ENCODE data around the gene VIM.

The VIM gene

DNA sequence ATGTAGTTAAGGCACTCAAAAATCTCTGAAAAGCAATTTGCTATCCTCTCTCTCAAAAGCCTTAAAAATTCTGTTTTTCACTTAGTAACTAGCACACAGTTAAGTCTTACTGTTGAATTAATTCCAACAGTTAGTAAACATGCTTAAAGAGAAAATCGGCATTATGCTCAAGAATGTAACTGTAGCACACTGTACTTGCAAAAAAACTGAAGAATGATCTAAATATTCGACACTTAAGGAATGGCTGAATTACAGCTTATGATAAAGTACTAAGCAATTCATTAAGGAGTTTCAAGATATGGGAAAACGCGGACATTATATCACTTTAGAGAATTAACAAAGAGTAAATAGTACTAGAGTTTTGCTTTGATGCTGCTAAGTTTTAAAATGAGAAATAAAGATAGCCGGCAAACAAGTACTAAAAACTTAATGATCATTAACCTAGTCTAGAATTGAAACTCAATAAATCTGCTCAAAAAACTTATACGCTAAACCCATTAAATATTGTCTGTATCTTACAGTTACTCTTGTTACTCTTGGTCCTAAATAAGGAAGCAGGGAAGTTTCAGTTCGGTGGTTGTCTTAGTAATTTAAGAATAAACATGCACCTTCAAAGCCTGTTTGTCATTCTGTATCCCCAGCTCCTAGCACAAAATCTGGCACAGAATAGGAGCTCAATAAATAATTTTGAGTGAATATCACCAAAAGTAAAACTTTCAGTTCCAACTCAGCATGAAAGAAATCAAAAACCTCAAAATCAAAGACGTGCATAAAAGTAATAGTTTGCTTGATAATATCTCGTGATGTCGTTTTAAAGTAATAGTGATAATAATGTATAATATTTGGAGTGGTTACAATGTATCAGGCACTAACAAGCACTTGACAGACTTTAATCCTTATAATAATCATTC lies 27.8 kb upstream of the VIM start:
- TF ChIP-seq CTCF (conservative IDR thresholded peaks at IDR 0.05; ENCODE audit: low read depth, low read length): no peak
- DNase-seq (ENCODE audit: low read depth): peak; percentile 36

DNA sequence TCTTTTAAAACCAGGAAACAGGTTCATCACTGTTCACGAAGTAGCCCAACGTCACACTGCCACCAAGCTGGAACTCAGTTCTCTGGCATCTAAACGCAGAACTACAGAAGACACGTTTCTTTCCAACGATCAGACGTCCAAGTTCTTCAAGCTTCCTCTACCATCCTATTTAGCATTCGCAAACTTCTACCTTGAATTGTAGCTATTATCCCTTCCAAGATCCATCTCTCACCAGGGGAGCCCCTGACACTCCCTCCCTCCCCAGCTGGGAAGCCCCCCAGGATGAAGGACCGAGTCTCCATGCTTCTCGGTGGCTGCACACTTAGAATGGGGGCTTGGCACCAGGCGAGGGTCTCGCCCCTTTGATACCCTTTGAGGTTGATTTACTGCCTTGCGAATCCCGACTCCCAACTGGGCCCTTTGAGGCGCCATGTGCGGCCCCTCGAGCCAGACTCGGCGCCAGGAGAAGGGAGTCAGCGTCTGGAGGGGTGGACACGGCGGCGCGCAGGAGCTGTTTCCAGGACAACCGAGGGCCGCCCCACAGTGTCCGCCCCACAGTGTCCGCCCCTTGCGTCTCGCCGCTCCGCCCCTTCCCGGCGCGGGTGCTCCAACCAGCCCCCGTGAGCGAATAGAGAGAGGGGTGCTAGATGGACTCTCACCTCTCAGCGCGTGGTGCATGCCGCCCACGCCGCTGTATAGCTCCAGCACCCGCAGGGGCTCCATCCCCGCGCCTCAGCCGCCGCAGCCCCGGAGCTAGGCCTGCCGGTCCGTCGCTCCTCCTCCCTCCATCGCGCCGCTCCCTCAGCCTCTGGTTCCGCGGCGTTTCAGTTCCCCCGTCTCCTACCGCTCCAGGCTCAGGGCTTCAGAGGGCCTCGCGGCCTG lies 26.9 kb upstream of the VIM start, which contains the start of gene TRDMT1:
Gene TRDMT1 (minus strand): TSS at position 761 of the 882 bp plus-strand sequence. CDS start 38 bp downstream, at position 723.
- H3K4me3 ChIP-seq (ENCODE audit: low read depth, low read length): peak within 1 kb of the TSS; percentile 76
- peak; percentile 94 for DNase-seq (ENCODE audit: low read depth)
- peak; percentile 18 for TF ChIP-seq CTCF (conservative IDR thresholded peaks at IDR 0.05; ENCODE audit: low read depth, low read length)

More for the DNA sequence above, 27.8 kb upstream of the VIM start:
- peak overlapping the region; percentile 76 for H3K4me3 ChIP-seq (ENCODE audit: low read depth, low read length)

- no peak for TF ChIP-seq CTCF (conservative IDR thresholded peaks at IDR 0.05; ENCODE audit: low read depth, low read length)
- peak; percentile 19 for DNase-seq (ENCODE audit: low read depth)
- peak overlapping the region; percentile 76 for H3K4me3 ChIP-seq (ENCODE audit: low read depth, low read length)
Observed at GRCh38 chr10:17201794-17202116, 26.3 kb upstream of the VIM start.

DNA sequence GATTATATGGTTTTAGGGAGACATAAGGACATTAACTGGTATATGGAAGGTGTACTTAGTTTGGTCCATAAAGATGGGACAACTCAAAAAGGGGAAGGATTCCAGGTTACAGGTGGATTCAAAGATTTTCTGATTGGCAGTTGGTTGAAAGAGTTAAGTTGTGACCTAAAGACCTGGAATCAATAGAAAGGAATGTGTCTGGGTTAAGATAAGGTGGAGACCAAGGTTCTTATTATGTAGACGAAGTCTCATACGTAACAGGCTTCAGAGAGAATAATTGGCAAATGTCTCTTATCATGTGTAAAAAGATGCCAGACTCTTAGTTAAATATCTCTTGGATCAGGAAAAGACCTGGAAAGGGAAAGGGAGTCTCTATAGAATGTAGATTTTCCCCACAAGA lies 25.5 kb upstream of the VIM start:
- TF ChIP-seq CTCF (conservative IDR thresholded peaks at IDR 0.05; ENCODE audit: low read depth, low read length): no peak
- no peak for DNase-seq (ENCODE audit: low read depth)
- no peak overlapping the region for H3K4me3 ChIP-seq (ENCODE audit: low read depth, low read length)

DNA sequence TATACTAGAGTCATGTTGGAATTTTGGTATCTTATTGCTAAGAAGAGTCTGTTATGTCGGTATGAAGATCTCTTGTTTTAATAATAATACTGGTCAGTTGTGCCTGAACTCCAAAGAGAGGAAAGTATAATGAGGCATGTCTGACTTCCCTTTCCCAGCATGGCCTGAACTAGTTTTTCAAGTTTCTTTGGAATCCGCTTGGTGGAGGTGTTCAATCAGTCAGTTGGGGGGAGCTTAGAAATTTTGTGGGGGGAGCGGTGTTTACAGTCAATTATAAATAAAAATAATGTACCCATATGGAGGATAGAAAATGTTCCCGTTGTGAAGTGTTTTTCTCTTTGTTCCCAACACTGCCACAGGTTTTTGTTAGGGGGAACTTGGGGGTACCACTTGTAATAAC lies 25.0 kb upstream of the VIM start:
- no peak overlapping the region for H3K4me3 ChIP-seq (ENCODE audit: low read depth, low read length)
- no peak for DNase-seq (ENCODE audit: low read depth)
- no peak for TF ChIP-seq CTCF (conservative IDR thresholded peaks at IDR 0.05; ENCODE audit: low read depth, low read length)

- no peak for DNase-seq (ENCODE audit: low read depth)
- no peak overlapping the region for H3K4me3 ChIP-seq (ENCODE audit: low read depth, low read length)
- TF ChIP-seq CTCF (conservative IDR thresholded peaks at IDR 0.05; ENCODE audit: low read depth, low read length): no peak
Observed at GRCh38 chr10:17203416-17203815, 24.6 kb upstream of the VIM start.

All from choroid plexus epithelial cell (primary cell).